Measurements from ENCODE around the gene FAM234B.

- no peak for TF ChIP-seq EZH2 (IDR thresholded peaks at IDR 0.05; ENCODE audit: low read depth)
- no peak for TF ChIP-seq CTCF (conservative IDR thresholded peaks at IDR 0.05)
Observed at GRCh38 chr12:13001775-13002040, 42.5 kb upstream of the FAM234B start.
